Measurements from ENCODE around the gene RXRA.

The RXRA gene

DNA sequence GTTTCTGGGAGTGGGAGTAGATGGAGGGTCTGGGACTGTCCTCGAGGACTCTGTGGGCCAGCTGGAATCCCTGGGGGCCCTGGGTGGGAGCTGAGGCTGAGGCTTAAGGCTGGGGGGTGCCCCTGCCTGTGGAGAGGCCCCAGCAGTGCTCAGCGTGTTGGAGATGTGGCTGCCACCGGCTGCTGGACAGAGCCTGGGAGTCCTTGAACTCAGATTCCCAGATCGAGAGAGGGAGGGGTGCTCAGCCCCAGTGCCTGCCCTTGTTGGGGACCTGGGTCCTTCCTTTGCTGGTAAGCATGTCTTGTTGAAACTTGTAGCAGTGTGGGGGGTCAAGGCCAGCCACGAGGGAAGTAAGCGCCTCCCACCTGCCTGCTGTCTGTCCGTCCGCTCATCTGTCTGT, 10.7 kb downstream of the RXRA start:
- no peak for DNase-seq (ENCODE audit: low read depth in 2 of 2)

DNA sequence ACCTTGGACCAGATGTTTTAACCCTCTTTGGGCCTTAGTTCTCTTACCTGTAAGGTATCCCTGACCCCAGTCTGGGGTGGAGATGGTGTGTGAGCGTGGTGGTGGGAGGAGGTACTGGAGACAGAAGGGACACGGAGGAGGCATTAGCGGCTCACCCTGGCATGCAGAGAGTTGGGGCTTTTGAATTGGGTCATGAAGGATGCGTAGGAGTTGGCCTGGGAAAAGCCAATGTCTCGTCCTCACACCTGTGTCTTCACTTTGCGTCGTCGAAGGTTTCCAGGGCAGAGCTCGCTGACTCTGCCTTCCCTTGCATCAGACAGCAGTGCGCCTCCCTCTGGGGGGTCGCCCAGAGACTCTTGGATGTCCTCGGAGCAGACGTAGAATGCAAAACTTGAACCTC, 11.2 kb downstream of the RXRA start:
- no peak for DNase-seq (ENCODE audit: low read depth in 2 of 2)

DNA sequence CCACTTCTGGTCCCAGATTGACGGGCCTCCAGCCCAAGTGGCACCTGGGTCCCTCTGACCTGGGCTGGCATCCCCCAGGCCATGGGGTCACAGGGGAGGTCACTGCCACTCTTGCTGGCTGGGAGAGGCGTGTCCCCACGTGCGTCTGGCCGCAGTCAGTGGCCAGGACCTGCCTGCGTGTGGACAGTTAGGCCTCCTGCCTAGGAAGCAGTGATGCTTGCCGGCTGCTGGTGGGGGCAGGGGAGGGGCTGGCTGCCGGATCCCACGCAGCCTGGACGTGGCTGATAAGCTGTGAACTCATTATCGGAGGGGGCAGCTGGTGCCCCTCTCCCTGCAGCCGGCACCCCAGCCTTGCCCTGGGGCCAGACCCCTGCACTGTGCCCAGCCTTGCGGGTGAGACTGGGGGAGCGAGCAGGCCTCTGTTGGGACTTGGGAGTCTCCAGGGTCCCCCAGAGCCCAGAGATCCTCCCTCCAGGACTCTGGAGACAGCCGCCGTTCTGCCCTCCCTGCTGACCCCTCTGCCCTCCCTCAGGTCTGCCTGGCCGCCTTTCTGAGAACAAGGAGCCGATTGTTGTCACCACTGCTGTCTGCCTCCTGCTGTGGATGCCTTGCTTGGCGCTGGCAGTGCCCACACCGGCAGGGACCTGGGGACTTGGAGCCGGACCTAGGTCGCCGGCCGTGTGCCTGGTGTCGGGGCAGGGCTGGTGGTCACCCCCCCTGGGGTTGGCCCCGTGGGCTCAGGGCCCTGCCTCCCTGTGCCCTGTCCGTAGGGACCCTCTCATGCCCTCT, 12.3 kb downstream of the RXRA start:
- no peak for DNase-seq (ENCODE audit: low read depth in 2 of 2)

DNA sequence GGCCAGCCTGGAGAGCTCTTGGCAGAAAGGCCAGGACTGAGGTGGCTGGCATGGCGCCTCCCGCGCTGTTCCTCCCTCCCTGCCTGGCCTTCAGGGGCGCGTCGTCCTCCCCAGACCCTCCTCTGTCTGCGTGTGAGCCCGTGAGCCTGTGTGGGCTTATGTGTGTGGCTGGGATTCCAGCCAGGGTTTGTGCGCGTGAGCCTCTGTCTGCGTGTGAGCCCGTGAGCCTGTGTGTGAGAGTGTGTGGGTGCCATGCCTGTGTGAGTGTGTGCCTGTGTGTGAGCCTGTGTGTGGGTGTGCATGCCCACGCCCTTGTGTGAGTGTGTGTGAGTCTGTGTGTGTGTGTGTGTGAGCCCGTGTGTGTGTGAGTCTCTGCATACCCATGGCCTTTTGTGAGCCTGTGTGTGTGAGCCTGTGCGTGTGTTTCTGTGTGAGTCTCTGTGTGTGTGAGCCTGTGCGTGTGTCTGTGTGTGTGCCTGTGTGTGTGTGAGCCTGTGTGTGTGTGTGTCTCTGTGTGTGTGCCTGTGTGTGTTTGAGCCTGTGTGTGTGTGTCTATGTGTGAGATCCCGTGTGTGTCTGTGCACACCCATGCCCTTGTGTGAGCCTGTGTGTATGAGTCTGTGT, 13.0 kb downstream of the RXRA start:
- no peak for DNase-seq (ENCODE audit: low read depth in 2 of 2)

DNA sequence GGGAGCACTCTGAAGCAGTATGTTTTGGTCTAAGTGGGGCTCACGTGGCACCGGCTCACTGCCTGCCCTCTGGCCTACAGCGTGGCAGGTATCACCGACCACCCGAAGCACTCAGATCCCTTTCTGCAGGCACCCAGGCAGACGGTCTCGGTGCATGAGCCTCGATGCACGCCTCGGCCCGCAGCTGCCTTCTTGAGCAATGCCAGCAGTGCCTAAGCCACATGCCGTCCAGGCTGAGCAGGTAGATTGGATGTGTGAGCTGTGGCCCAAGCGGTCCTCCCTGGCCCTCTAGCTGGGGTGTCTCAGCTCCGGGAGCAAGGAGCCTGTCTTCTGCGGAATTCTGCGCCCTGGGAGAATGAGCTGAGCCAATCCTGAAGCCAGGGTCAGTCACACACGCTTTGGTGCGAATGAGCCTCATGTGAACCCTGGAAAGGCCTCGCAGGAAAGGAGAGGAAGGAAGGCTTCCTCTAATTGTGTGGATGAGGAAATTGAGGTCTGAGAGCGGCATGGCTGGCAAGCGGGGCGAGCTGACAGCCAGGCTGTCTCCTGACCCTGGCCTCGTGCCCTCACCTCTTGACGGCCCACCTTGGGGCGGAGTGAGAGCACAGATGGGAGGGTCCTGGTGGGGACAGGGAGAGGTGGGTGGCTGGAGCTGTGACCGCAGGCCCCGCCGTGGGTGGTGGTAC, 14.4 kb downstream of the RXRA start:
- DNase-seq (ENCODE audit: low read depth in 2 of 2): no peak

DNA sequence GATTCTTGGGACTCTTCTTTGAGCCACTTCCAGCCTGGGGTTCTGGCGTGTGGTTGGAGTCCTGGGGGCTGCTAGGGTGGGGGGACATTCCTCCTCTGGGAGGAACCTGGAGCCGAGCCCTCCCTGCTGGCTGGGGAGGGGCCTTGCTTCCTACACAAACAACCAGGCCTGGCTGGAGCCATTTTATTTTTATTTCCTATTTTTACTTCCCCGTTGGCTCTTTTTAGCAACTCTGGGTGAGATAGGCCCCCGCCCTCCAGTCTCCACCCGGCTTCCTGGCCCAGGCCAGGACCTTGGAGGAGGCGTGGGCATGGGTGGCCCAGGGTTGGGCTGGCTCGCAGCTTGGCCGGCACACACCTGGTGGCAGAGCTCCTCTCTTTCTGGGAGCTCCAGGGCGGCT, 15.1 kb downstream of the RXRA start:
- DNase-seq (ENCODE audit: low read depth in 2 of 2): no peak

DNA sequence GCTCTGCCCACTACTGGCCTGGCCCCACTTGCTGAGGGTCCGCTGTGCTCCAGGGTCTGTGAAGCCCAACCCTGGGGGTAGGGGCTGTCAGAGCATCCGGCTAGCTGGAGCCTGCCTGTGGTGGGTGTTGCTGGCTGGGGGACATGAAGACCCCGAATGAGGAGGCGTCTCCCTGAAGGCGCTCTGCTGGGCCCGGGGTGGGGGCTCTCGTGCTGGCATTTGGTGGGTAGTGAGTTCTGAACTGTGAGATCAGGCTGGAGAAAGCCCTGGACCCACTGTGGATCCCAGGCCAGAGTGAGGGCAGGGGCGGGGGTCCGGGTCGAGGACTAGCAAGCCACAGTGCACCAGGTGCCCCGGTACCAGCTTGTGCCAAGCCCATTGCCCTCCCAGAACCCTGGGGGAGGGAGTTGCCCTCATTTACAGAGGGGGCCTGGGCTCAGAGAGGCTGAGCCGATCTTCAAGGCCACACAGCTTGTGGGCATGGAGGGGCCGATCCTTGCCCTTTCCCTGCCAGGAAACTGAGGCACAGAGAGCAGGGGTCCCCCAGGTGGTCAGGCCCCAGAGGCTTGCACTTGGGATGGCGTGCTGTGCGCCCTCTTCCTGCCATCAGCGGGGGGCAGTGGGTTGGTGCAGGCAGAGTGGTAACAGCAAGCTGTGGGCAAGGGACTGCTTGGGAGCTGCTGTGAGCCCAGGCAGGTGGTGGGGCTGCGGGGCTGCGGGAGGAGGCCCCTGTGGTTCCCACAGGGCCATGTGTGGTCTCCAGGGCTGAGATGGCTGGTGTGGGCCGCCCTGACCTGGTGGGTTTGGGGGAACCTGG, 15.9 kb downstream of the RXRA start:
- DNase-seq (ENCODE audit: low read depth in 2 of 2): no peak

DNA sequence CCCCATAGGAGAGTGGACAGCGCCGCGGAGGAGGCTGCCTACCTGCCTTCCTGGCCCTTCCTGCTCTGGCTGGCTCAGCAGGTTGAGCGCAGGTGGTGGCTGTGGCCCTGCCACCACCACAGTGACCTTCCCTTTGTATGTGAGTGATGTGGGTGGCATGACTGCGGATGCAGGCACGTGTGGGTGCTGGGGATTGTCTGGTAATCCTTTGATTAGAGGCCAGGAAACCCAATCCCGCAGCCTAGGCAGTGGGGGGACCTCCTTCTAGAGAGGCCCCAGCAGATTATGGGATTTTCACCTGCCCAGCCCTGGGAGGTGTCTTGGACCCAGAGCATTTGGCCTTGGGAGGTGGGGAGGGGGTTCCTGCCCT, 16.5 kb downstream of the RXRA start:
- DNase-seq (ENCODE audit: low read depth in 2 of 2): no peak

DNA sequence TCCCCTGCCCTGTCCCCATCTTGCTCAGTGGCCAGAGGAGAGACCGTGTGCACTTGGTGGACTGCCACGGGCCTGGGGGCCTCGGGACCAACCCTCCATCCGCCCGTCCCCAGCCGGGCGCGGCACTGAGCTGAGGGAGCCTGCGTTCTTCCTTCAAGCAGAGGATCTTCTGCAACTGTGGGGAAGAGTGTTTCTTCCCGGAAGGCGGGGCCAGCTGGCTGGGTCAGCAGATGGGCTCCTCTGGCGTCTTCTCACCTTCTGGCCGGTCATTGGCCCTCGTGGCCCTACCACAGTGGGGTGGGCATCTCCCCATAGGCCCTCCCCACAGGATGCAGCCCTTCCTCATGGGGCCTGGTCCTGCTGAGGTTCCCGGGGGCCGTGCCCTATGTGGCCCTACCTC, 17.4 kb downstream of the RXRA start:
- DNase-seq (ENCODE audit: low read depth in 2 of 2): no peak

DNA sequence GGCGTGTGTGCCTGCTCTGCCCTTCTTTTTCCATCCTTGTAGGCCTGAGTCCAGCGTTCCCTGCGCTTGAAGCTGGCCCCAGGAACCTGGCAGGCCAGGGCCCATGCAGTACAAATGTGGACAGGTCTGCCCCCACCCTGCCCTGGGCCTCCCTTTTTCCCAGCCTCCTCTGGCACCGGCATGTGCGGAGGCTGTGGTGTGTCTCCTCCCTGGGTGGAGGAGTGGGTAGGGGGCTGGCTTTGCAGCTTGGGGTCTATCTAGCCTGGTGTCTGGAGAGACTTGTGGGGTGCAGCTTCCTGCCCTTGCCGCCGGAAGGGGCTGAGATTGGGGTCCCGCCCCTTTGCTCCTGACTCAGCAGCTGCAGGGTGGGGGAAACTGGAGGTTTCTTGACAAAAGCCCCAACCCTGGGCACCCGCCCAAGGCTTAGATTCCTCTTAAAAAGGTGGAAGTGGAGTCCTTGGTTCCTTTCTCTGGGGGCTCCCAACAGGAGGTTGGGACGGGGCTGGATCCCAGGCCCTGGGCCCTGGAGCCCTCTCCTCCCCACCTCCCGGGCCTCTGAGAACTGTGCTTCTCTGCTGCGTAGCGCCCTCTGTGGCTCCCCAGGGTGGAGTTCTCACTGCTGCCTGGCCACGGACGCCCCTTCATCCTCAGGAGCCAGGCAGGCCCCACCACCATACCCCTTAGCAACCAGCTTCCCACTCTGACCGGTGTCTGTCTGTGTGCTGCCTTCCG, 18.0 kb downstream of the RXRA start:
- no peak for DNase-seq (ENCODE audit: low read depth in 2 of 2)

DNA sequence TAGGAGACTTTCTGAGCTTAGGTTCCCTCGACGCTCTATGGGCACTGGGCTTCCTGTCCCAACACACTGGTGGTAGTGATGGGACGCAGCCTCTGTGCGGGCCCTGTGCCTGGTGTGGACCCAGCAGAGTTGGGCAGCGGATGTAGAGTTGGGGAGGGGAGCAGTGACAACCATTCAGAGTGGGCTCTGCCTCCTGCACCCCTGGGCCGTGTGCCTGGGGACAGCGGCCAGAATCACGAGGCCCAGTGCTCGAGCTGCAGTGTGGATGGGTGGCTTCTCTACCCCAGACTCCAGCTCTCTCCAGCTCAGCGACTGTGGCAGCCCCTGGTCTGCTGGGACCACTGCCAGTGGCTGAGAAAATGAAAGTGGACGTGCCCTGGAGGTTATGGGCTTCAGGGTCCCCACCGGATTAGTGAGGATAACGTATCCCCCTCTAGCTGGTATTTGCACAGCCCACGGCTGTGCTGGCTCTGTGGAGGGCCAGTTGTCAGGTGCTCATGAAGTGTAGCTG, 18.6 kb downstream of the RXRA start:
- no peak for DNase-seq (ENCODE audit: low read depth in 2 of 2)

DNA sequence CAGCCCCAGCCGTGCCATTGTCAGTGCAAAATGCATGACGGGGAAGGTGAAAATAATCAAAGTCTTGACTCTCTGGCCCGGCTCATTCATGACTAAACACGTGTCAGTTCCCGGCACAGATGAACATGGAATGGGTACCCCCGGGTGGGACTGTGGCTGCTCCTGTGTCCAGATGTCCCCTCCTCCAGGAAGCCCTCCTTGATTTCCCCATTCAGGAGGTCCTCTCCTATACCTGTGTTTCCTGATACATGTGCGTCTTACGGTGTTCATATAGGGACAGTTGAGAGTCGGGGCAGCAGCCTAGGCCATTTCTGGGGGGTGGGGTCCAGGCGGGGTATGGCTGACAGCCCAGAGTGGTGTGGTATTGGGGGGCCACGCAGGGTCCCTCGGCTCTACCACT, 19.5 kb downstream of the RXRA start:
- DNase-seq (ENCODE audit: low read depth in 2 of 2): no peak

DNA sequence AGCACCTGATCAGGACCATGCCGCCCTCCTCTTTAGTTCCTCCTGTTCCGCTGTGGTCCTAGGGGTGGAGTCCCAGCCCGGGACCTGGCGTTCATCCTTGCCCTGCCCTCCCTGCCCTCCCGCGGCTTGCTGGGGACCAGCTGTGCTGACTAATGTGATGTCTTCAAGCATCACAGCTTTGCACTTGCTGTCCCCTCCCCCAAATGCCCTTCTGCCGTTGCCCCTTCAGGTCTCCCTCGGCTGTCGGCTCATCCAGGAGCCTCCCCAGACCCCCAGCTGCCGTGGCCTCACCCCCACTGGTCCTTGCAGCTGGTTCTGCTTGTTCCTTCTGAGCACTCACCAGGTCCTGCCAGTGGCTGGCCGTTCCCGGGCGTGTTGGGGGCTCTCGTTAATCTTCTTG, 19.9 kb downstream of the RXRA start:
- DNase-seq (ENCODE audit: low read depth in 2 of 2): no peak

DNA sequence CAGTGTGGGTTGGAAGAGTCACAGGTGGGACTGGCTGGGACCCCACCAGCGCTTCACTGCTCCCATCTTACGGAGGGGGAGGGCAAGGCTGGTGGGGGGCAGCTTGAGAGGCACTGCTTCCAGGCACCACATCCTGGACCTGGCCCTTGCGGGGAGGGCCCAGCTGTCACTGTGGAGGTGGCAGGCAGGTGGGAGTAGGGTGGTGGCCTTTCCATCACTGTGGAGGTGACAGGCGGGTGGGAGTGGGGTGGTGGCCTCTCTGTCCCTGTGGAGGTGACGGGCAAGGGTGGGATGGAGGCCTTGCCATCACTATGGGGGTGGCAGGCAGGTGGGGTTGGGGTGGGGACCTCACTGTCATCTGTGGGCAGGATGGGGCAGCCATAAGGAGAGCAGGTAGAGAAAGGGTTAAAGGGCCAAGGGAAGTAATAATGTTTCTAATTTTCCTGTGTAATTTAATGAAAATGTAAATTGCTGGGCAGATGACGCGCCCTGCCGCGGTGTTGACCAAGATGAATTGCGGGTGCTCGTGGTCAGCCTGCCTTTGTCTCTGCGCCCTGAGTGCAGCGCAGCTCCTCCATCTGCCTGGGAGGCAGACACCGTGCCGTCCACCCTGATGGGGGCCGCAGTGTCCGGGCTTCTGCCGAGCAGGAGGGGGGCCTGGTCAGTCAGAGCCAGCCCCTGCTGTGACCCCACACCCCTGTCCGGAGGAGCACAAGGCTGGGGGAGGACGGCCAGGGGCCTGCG, 20.8 kb downstream of the RXRA start:
- DNase-seq (ENCODE audit: low read depth in 2 of 2): no peak

DNA sequence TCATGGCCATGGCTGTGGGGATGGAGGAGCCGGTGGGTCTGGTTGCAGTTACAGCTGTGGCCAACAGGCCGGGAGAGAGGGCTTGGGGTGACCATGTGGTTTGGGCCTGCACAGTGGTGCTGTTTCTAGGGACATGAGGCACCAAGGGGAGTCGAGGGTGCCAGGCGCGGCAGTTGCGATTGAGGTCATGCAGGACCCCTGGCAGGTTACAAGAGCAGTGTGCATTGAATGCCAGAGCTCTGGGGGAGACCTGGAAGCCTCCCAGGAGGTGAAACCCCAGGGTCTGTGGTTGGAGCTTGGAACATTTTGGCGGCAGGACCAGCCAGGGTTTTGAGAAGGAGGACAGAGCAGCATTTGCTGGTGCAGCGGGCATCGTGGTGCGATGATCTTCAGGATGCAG, 21.7 kb downstream of the RXRA start:
- no peak for DNase-seq (ENCODE audit: low read depth in 2 of 2)

DNA sequence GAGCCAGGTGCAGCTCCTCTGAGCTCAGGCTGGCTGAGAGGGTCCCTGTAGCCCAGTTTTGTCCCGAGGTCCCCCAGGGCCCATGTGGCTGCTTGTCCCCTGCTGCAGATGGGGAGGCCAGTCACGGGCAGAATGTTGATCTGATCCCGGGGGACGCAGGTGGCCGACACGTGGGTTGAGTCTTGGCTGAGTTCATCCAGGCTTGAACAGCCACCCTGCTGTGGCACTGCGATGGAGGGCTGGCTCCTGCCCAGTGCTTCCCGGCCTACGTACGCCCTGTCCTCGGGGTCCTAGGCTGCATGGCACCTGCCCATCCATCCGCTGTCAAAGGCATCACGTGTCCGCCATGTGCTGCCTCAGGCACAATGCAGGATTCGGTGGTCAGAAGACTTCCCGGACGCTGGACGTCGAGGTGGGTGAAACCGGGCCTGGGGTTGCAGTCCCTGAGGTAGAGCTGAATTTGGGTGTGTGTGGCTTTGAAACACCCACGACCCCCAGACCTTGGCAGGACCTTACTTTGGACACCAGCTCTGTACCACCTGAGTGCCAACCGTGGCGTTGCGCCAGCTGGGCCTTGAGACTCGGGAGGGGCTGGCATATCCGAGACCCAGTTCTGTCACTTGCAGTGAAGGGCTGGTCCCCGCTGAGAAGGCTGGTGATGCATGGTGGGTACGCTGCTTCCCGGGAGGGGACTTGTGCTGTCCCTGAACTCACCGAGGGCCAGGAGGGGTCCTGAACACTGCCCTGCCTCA, 22.3 kb downstream of the RXRA start:
- no peak for DNase-seq (ENCODE audit: low read depth in 2 of 2)

DNA sequence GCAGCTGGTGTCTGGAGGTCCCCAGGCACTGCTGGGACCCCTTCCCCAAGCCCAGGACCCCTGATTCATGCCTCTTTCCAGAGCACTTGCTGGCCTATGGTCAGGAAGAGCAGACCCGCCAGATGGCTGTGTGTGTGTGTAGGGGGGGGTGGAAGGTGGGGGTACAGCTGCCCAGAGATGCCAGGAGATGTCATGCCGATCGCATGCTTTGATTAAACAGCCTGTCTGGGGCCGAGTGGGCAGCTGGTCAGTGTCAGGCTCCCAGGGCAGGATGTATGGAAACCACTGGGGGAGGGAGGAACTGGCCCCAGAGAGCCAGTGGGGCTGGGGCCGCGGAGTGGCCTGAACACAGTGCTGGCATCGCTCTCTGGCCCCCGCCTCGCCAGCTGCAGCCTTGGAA, 23.7 kb downstream of the RXRA start:
- no peak for DNase-seq (ENCODE audit: low read depth in 2 of 2)

DNA sequence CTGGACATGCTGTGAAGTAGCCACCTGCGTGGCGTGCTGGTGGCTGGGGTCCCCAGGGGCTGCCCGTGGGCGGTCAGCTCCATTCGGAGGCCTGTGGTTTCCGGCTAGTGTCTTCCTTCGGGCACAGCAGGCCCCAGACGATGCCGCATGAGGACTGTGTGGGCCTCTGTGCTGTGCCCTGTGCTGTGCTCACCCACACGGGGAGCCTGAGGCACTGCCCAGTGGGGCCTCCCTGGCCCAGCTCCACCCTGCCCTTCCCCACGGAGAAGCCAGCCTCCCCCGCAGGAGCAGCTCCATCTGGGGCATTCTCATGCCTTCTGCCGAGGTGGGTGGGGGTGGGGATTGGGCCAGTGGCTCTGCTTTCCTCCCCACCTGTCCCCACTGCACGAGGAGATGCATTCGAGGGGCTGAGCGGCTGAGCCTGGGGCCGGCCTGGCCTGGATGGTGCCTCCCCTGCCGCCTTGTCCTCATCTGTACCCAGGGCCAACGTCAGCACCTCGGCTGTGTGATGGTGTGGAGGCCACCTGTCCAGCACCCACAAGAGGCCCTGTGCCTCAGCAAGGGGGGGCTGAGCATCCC, 24.2 kb downstream of the RXRA start:
- no peak for DNase-seq (ENCODE audit: low read depth in 2 of 2)

DNA sequence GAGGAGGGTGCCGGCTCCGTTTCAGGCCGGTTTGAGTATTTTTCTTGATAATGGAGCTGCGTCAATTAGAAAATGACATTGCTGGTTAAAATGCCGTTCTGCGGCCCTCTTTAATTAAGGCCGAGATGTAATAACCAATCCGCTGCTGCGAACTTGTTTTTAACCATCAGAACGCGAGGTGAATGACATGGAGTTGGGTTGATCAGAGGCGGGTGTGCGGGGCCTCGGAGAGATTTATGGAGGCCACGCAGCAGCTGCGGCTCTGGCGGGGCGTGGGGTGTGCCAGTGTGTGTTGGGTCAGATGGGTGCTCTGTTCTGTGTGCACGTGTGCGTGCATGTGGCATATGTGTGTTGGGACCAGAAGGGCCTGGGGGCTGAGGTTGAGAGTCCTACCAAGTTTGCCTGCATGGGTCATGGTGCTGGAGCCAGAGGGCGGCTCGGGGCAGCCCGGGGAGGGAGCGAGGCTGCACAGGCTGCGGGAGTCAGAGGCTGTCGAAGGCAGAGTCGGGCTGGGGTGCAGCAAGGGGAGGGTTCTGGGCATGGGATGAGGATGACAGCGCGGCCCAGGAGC, 25.4 kb downstream of the RXRA start:
- no peak for DNase-seq (ENCODE audit: low read depth in 2 of 2)
